CD4-positive, alpha-beta T cell treated with Interleukin-15 for 4 hours (primary cell): Measurements from ENCODE around the gene IGFBP1.
A peak's percentile ranks its signal among the peaks of the same experiment; 100 is the strongest.

ENCODE experiments used
- DNase-seq: peaks from one replicate; pipeline ENCODE4 v3.0.0-alpha.2; 2020; ENCODE audit warnings: low spot score

IGFBP1 gene

DNA sequence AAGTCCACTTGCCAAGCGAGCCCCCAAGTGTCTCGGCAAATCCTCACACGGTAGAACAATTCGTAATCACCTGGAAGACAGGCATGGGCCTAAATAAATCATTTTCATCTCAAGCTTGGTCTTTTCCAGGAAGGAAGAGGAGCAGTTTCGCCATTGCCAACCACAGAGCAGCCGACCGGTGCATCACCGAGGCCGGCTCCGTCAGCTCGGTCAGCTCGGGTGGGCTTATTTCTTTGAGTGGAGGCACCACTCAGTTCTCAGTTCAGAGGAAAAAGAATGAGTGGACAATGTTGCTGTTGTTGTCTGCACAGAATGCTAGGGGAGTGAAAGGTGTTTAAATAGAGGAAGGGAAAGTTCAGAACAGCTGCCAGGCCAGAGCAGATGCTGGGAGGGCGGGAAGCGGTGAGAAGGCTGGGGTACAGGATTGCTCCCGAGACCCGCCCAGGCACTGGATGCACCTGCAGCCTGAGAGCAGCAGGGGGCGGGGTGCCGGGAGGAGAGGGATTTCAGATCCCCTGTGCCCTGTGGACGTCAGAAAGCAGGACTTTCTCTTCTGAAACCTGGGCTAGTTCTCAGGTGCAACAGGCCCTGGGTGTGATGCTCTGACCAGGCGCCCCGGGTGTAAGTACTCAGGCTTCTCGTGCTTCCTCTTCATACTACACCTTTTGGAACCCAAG lies 50.5 kb downstream of the IGFBP1 start:
- no peak for DNase-seq

DNA sequence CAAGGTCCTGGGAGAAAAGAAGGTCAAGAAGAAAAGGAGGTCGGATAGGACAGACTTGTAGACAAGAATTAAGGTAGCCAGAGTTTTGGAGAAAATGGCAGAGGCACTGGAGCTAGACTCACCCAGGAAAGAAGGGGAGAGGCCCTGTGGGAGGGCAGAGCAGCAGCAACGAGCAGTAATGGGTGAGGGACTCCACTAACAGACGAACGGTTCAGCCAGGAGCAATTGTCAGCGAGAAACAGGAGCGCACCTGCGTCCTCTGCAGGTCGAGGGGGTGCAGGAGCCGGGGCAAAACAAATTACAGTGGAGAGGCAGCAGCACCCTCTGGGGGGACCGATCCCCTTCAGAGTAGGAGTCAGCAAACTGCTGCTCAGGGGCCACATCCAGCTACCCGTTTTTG lies 51.3 kb downstream of the IGFBP1 start:
- no peak for DNase-seq

DNA sequence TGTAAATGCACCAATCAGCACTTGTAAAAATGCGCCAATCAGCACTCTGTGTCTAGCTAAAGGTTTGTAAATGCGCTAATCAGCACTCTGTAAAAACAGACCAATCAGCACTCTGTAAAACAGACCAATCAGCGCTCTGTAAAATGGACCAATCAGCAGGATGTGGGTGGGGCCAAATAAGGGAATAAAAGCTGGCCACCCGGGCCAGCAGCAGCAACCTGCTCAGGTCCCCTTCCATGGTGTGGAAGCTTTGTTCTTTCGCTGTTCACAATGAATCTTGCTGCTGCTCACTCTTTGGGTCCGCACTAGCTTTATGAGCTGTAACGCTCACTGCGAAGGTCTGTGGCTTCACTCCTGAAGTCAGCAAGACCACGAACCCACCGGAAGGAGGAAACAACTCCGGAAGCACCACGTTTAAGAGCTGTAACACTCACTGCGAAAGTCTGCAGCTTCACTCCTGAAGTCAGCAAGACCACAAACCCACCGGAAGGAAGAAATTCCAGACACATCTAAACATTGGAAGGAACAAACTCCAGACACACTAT lies 52.0 kb downstream of the IGFBP1 start:
- DNase-seq, result peak; percentile 35

DNA sequence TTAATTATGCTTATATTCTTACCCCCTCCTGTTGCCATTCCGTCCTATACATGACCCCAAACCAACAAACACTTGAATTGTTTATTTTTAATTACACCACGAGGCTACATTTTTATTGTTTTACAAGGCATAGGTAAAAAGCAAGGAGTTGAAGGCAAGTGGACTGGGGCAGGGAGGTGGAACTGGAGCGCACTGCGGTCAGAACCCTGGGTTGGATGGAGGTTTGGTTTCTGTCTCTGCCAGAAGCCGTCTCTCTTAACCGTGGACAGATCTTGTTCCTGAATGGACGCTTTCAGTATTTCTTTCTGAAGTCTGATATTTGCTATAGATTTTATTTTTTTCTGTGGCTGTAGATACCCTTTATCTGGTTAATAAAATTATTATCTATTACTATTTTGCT lies 52.7 kb downstream of the IGFBP1 start:
- no peak for DNase-seq
